Measurements from ENCODE around the gene NOTCH3.

DNA sequence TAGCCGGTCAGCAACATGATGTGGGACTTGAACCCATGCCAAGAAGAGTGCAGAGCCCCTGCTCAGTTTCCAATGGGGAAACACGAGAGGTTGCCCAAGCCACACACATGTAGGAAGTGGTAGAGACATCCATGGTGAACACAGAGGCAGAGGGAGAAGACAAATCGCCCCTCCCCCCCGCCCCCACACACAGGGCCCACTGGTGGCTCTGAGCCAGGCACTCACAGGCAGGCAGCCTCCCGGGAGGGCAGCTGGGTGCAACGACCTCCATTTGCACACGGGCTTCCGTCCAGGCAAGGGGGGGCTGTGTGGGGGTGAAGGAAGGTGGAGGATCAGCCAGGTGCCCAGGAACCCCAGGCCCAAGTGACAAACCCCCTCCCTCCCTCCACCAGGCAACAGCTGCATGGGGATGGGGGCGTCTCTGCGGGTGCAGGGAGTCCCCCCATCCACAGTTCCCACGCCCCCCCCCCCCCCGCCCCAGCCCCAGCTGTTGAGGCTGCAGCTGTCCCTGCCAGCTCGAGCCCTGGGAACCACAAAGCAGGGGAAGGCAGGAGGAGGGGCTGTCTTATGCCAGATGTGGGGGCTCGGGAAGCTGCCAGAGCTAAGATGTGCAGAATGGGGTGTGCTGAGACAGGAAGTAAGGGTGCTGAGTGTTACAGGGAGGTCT is 3.4 kb downstream of the NOTCH3 start:
- no peak for TF ChIP-seq POLR2AphosphoS5 (IDR thresholded peaks at IDR 0.05; ENCODE audit: low read depth, low read length)
- no peak for TF ChIP-seq SPI1 (IDR thresholded peaks at IDR 0.05; ENCODE audit: low read depth, low read length)
- no peak for TF ChIP-seq POLR2A (IDR thresholded peaks at IDR 0.05; ENCODE audit: low read depth, low read length)
- no peak for TF ChIP-seq TAF1 (IDR thresholded peaks at IDR 0.05; ENCODE audit: low read depth, low read length)

Data from GM12891 (cell line).